Amniotic epithelial cell (primary cell): ENCODE data around the gene LARP4.

Experiments
- DNase-seq: peaks from one replicate; pipeline ENCODE4 v3.0.0-alpha.2; 2010; ENCODE audit warnings: low read depth

LARP4 gene

DNA sequence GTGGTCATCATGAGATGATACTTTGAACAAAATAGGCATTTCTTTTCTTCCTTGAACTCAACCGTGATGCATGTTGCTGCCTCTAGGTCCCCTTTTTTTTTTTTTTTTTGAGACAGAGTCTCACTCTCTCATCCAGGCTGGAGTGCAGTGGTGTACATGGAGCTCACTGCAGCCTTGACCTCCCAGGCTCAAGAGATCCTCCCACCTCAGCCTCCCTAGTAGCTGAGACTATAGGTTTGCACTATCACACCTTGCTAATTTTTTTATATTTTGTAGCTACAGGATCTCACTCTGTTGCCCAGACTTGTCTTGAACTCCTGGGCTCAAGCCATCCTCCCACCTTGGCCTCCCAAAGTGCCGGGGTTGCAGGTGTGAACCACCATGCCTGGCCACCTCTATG lies 124.7 kb downstream of the LARP4 start:
- no peak for DNase-seq

DNA sequence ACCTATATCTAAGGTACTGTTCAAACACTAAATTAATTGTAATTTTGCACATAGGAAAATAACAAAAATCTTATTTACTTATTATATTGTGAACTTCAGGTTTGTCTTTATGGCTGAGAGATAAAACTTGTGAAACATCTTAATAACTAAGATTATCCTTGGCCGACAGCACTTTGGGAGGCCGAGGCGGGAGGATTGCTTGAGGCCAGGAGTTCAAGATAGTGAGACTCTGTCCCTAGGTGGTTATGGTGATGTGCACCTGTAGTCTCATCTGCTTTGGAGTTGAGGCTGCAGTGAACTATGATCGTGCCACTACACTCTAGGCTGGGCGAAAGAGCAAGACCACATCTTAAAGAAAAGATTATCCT lies 126.7 kb downstream of the LARP4 start:
- no peak for DNase-seq

DNA sequence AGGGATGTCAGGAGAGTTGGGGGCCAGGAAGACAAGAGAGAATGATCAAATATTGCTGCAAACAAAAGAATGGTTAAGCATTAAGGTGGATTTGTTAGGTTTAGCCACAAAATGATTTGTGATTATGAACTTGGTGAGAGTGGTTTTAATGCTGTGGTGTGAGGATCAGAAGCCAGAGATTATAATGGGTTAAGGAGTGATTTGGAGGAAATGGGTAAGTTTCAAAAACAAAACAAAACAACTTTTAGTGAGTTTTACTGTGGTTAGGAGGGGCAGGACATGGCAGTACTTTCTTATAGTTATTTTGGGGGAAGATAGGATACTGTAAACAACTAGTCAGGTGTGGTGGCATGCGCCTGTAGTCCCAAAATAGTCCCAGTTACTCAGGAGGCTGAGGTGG lies 128.1 kb downstream of the LARP4 start:
- no peak for DNase-seq

DNA sequence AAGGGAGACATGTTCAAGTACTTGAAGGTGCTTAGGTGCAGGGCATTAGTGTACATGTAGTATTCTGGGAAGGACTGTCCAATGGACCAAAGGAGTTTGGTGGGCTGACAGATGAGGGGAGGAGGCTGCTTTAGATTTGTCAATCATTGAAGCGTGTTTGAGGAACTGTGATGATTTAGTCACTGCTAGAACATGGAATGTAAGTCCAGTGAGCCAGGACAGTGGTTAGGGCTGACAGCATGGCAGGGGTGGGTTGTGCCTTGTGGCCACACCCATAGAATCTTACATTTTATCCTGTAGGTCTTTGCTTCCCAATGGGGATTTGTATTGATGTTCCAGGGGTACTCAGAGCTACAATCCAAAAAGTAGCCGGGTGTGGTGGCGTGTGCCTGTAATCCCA lies 128.7 kb downstream of the LARP4 start:
- no peak for DNase-seq
